Vagina (tissue), 2 donors: ENCODE results near the gene ADM.

Experiments used
- CTCF ChIP-seq, 3 experiments: fragments of 450-650 bp in 2 of 3; fragments of 200-600 bp in 1 of 3; sonication (generic) in 1 of 3; IDR thresholded peaks; one replicate each; pipeline ENCODE4 v1.5.1; 2017 to 2019; ENCODE audit warnings: antibody characterized with exemption in 3 of 3, mild to moderate bottlenecking in 2 of 3, moderate library complexity in 2 of 3
- POLR2AphosphoS5 ChIP-seq, 2 donors: sonication (generic); formaldehyde crosslinking; IDR thresholded peaks; one replicate each; pipeline ENCODE4 v1.9.0; 2017; ENCODE audit warnings: antibody characterized with exemption in 2 of 2, mild to moderate bottlenecking in 2 of 2, low read depth in 1 of 2; ENCODE audit not compliant: insufficient read depth in 1 of 2

GRCh38 chr11:10329935-10330334 lies 25.1 kb downstream of the ADM start:
- TF ChIP-seq POLR2AphosphoS5 (IDR thresholded peaks at IDR 0.05; ENCODE audit: insufficient read depth in 1 of 2, low read depth in 1 of 2) (no peak), CTCF (IDR thresholded peaks at IDR 0.05) (no peak)
